ENCODE measurements around the gene CARMIL3. TPM values are rescaled to one million over a fixed set of nuclear protein-coding genes. Genes with fewer than 3 reads are reported as not detected.

The CARMIL3 gene
- total RNA-seq, 1 experiment from 2014 or later = 0.14 TPM

DNA sequence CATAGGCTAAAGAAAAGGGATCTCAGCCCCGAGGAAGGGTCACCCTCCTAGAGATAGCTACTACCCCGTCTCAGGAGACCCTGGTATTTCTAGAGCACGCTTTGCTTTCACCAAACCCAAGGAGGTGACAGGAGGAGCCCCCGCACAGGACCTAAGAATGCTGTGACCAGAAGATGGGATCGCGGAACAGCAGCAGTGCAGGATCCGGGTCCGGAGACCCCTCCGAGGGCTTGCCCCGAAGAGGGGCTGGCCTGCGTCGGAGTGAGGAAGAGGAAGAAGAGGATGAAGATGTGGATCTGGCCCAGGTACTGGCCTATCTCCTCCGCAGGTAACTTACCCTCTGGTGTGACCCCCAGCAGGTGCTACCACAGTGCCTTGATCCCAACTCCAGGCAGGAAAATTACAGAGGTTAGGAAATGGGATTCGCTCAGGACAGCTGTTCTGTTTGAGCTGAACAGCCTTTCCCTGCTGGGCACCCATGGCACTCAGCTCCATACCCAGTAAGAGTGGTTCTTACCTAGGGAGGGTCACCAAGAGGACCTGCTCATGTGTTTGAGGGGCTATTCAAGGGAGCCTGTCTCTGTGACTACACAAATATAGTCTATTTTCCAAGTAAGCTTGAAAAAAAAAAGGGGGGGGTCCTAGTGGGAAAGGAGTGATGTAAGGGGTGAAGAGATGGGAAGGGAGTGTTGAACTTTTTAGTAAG lies 63.8 kb downstream of the CARMIL3 start:
- DNase-seq (ENCODE audit: low spot score) = no peak

DNA sequence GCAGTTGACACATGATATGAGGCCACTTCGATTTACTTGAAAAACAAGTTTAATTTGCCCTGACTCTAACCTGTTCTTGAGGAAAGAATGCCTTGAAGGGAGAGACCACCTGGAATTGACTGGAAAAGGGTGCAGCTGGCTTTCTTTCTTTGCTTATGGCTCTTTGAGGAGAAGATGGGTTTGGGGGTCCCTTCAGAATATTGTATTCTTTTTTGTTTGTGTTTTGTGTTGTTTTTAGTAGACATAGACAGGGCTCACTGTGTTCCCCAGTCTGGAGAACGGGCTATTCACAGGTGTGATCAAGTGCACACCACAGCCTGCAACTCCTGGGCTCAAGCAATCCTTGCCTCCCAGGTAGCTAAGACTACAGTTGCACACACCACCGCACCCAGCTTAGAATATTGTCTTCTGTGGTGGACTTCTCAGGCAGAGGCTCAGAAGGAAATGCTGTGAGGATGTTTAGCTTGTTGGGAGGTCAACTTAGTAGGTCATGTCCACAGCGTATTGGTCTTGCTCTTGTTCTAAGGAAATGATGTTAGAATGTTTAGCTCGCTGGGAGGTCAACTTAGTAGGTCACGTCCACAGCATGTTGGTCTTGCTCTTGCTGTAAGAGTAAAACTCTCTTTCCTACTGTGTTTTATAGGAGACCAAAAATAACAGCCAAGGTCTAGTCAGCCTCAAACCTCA lies 64.5 kb downstream of the CARMIL3 start:
- DNase-seq (ENCODE audit: low spot score) = no peak

DNA sequence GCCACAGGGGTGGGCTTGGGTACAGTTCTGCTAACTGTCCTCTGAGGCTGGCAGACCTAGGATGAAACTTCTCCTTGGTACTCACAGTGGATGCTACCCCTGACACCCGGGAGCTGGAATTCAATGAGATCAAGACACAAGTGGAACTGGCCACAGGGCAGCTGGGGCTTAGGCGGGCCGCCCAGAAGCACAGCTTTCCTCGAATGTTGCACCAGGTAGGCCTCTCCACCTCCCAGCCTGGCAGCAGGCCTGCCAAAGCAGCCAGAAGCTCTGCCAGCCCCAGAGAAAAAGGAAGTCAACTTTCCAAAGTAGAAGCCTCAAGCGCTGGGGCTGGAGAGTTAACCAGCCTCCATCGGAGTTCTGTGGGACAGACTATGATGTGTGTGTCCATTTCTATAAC lies 65.4 kb downstream of the CARMIL3 start:
- DNase-seq (ENCODE audit: low spot score) = no peak

Other genes with a start within 250 kb of the CARMIL3 start
- gene DHRS4, start 98.2 kb upstream of the CARMIL3 start, total RNA-seq (2014; rRNA removed; shearing (Covaris generic)) = 28.8 and 40.5 TPM in 2 replicates
- 5.5 and 12.0 TPM in 2 replicates for gene DHRS4L2, start 63.1 kb upstream of the CARMIL3 start, total RNA-seq (2014; rRNA removed; shearing (Covaris generic))
- not detected in 2 replicates for gene CPNE6, start 19.6 kb downstream of the CARMIL3 start, total RNA-seq (2014; rRNA removed; shearing (Covaris generic))
- 14.3 and 16.0 TPM in 2 replicates for gene PCK2, start 42.3 kb downstream of the CARMIL3 start, total RNA-seq (2014; rRNA removed; shearing (Covaris generic))
- 53.4 and 78.4 TPM in 2 replicates for gene DCAF11, start 62.8 kb downstream of the CARMIL3 start, total RNA-seq (2014; rRNA removed; shearing (Covaris generic))
- gene NRL, start 62.9 kb downstream of the CARMIL3 start, total RNA-seq (2014; rRNA removed; shearing (Covaris generic)) = 1.0 and 1.6 TPM in 2 replicates
- not detected in 2 replicates for gene FITM1, start 78.7 kb downstream of the CARMIL3 start, total RNA-seq (2014; rRNA removed; shearing (Covaris generic))
- 584 and 638 TPM in 2 replicates for gene PSME1, start 84.2 kb downstream of the CARMIL3 start, total RNA-seq (2014; rRNA removed; shearing (Covaris generic))
- gene EMC9, start 89.6 kb downstream of the CARMIL3 start, total RNA-seq (2014; rRNA removed; shearing (Covaris generic)) = 26.7 and 38.1 TPM in 2 replicates
- gene PSME2, start 94.6 kb downstream of the CARMIL3 start, total RNA-seq (2014; rRNA removed; shearing (Covaris generic)) = 346 and 383 TPM in 2 replicates
- 44.3 and 107 TPM in 2 replicates for gene RNF31, start 95.5 kb downstream of the CARMIL3 start, total RNA-seq (2014; rRNA removed; shearing (Covaris generic))
- 75.0 and 84.3 TPM in 2 replicates for gene IRF9, start 109.3 kb downstream of the CARMIL3 start, total RNA-seq (2014; rRNA removed; shearing (Covaris generic))
- 0.14 and 0.54 TPM in 2 replicates for gene REC8, start 120.1 kb downstream of the CARMIL3 start, total RNA-seq (2014; rRNA removed; shearing (Covaris generic))
- gene IPO4, start 136.8 kb downstream of the CARMIL3 start, total RNA-seq (2014; rRNA removed; shearing (Covaris generic)) = 42.7 and 49.3 TPM in 2 replicates
- 96.0 and 96.4 TPM in 2 replicates for gene TM9SF1, start 143.4 kb downstream of the CARMIL3 start, total RNA-seq (2014; rRNA removed; shearing (Covaris generic))
- not detected in 2 replicates for gene TSSK4, start 153.7 kb downstream of the CARMIL3 start, total RNA-seq (2014; rRNA removed; shearing (Covaris generic))
- gene CHMP4A, start 161.5 kb downstream of the CARMIL3 start, total RNA-seq (2014; rRNA removed; shearing (Covaris generic)) = 61.1 and 66.9 TPM in 2 replicates
- 35.6 and 36.7 TPM in 2 replicates for gene MDP1, start 164.1 kb downstream of the CARMIL3 start, total RNA-seq (2014; rRNA removed; shearing (Covaris generic))
- gene NEDD8, start 180.4 kb downstream of the CARMIL3 start, total RNA-seq (2014; rRNA removed; shearing (Covaris generic)) = 314 and 338 TPM in 2 replicates
- 78.4 and 98.2 TPM in 2 replicates for gene GMPR2, start 180.9 kb downstream of the CARMIL3 start, total RNA-seq (2014; rRNA removed; shearing (Covaris generic))
- gene TINF2, start 190.6 kb downstream of the CARMIL3 start, total RNA-seq (2014; rRNA removed; shearing (Covaris generic)) = 52.2 and 52.3 TPM in 2 replicates
- 0.12 and 0.74 TPM in 2 replicates for gene TGM1, start 211.2 kb downstream of the CARMIL3 start, total RNA-seq (2014; rRNA removed; shearing (Covaris generic))
- gene RABGGTA, start 219.6 kb downstream of the CARMIL3 start, total RNA-seq (2014; rRNA removed; shearing (Covaris generic)) = 15.1 and 18.9 TPM in 2 replicates
- 5.8 and 6.0 TPM in 2 replicates for gene DHRS1, start 247.8 kb downstream of the CARMIL3 start, total RNA-seq (2014; rRNA removed; shearing (Covaris generic))
- 5.7 and 6.3 TPM in 2 replicates for gene NOP9, start 247.8 kb downstream of the CARMIL3 start, total RNA-seq (2014; rRNA removed; shearing (Covaris generic))